AG08395 (cell line): ENCODE measurements around the gene NT5E.
A peak's percentile ranks its signal among the peaks of the same experiment; 100 is the strongest.
"Not testable (repeated sequence)": the region's sequence is repeated elsewhere in the genome, so short reads cannot be mapped to it uniquely, and the experiment has no call there.

Experiments
- DNase-seq: peaks from one replicate; pipeline ENCODE4 v3.0.0; 2012; ENCODE audit warnings: mixed read lengths, low spot score

NT5E gene

DNA sequence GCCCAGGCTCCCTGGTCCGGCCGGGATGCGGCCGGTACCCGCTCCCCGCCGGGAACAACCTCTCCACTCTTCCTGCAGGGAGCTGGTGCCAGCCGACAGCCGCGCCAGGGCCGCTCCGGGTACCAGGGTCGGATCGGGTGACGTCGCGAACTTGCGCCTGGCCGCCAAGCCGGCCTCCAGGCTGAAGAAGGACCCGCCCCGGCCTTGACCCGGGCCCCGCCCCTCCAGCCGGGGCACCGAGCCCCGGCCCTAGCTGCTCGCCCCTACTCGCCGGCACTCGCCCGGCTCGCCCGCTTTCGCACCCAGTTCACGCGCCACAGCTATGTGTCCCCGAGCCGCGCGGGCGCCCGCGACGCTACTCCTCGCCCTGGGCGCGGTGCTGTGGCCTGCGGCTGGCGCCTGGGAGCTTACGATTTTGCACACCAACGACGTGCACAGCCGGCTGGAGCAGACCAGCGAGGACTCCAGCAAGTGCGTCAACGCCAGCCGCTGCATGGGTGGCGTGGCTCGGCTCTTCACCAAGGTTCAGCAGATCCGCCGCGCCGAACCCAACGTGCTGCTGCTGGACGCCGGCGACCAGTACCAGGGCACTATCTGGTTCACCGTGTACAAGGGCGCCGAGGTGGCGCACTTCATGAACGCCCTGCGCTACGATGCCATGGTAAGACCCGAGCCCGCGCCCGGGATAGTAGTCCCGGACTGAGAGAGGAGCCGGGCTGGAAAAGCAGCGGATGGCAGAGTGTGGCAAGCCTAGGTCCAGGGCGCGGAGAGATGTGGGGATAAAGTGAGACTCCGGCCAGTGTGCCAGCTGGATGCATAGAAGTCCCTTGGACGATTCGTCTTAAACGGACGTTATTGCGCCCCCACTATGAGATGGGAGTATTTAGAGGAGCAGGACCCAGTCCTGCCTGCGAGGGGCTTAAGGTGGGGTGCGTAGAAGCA is at the start of gene NT5E:
NT5E (plus strand) TSS at position 266 of the 942 bp plus-strand sequence; CDS start at position 323, 57 bp downstream.
- DNase-seq: peak; percentile 87

DNA sequence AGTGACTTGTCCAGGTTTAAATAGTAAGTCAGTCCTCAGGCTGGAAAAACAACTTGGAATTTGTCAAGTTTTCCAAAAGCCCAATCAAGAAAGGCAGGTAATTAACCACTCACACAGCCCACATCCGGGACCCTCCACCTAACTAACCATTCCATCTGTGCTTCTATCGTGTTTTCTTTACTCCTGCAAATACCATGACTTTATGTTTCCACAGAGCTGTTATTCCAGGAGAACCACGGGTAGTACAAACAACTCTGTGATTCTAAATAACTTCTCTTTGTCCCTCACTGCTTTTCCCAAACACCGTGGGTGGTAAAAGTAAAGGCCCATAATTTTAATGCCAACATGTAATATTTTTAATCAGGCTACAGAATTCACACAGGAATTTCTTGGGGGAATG is 49.6 kb upstream of the NT5E start:
- DNase-seq: no peak

DNA sequence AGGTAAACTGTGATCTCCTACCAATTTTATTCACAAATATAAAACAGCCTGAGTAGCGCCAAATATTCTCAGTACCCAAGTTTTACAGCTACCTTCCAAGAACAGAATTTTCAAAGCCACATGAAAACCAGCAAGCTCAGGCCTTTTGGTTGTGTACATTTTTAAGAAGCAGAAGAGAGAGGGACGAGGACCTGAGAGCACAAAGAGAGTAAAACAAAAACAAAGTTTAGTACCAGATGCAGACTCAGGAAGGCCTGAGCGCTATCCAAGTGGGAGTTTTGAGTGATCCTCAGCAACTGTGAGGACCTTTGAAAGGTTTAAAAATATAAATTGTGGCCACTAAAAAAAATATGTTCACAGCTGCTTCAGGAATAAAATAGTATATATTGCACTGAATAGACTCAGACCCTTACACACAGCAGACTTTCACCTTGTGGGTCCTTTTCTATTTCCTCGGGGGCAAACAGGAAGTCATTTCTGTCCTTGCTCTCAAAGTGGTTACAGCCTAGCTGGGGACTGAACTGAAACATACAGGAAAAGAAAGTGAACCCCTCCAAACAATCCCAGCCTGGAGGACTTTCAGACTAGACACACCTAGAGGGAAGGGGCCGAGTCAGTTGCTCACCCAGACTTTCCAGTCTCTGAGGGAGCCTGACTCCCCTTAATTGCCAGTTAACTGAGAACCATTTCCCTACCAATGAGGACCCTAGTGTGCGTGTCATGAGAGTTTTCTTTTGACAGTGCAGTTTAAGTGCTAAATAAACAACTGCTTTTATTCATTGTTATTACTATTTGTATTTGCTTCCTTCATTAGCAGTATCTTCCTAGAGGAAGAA is 48.5 kb upstream of the NT5E start:
- no peak for DNase-seq

DNA sequence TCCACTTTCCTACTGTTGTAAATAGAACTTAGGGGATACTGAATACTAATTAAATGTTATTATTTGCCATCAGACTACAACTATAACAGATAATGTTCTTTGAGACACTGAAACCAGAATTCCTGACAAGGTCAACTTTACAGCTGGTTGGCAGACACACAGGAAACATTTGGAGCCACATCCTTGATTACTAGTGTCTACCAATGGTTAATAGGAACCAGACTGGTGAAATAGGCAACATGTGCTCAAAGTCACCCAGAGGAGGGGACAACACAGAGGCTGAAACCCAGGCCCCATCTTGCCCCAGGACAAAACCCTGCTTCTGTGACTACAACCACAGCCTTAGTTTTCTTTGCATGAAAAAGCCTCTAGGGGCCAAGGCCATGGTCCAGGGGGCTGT is 47.8 kb upstream of the NT5E start:
- DNase-seq: peak; percentile 24

DNA sequence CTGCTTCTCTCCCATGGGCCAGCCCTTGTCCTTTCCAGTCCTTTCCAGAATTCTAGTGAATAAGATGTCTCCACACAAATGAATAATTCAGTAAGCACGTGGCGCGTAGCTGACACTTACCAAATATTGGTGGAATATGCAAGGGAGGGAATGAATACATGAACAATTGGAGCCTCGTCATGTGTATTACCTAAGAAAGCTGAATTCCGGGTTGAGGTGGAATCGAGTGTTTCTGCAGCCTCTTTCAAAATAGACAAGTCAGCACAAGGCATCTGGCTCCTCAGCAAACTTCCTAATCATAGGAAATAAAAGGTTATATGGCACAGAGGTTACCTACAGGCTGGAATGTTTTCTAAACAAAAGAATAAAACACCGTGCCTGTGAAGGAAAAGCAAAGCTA is 47.0 kb upstream of the NT5E start:
- DNase-seq: no peak

DNA sequence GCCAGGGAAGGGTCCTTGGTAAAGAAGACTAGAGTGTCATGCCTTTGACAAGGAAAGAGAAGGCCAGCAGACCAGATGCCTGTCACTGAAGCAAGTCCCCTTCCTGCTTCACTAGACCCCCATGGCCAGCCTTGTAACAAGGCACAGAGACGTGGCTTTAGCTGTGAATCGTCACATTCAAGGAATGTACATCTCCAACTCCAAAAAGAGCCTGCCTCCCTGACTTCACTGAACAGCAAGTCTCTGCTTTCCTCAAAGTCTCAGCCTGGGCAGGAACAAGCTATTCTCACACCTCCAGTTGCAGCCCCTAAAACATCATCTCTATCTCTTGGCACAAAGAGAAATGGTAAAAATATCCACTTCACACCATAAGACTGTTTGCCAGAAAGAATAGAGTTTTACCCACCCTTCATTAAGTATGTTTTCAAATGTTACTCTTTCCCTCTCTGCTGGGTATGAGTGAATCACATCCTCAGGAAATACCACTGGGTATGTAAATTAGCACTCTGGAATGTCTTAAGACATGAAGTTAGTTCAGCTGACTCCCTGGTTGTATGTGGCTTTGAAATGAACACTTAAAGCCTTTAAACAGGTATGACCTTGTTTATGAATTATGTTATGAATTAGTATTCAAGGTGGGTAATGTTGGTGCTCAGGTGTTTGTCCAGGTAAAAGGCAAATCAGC is 46.4 kb upstream of the NT5E start:
- DNase-seq: peak; percentile 86

DNA sequence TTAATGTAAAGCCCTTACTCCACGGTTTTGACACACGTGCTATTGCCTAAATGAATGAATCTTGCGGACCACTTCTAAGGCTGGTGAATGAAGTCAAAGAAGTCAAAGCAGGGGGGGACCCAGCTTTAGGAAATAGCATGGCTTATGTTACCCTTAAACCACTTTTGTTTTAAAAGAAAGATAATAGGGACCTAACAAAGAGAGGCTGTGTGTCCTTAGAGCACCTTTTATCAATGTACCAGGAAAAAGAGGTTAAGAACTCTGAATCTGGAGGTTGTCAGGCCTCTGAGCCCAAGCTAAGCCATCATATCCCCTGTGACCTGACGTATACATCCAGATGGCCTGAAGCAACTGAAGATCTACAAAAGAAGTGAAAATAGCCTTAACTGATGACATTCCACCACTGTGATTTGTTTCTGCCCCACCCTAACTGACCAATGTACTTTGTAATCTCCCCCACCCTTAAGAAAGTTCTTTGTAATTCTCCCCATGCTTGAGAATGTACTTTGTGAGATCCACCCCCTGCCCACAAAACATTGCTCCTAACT is 45.8 kb upstream of the NT5E start:
- not testable (repeated sequence) for DNase-seq

DNA sequence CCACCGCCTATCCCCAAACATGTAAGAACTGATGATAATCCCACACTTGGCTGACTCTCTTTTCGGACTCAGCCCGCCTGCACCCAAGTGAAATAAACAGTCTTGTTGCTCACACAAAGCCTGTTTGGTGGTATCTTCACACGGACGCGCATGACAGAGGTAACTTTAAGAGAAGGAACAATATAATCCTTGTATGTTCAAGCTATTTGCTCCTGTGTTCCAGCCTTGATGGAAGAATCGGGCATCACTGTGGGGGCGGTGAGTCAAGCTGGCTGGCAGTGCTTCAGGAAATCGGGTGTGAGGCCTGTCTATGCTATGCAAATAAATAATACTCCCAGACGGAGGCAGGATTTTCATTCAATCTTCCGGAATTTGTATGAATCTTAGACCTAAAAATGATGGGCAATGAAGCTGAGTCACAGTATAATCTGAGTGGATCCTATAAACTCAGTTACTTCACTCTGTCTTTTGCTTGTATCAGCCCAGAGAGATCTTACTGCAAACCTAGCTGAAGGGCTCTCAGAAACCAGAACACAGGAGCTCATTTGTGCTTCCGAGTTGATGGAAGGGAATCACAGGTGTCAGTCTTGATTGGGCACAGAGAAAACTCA is 45.2 kb upstream of the NT5E start:
- peak; percentile 85 for DNase-seq

DNA sequence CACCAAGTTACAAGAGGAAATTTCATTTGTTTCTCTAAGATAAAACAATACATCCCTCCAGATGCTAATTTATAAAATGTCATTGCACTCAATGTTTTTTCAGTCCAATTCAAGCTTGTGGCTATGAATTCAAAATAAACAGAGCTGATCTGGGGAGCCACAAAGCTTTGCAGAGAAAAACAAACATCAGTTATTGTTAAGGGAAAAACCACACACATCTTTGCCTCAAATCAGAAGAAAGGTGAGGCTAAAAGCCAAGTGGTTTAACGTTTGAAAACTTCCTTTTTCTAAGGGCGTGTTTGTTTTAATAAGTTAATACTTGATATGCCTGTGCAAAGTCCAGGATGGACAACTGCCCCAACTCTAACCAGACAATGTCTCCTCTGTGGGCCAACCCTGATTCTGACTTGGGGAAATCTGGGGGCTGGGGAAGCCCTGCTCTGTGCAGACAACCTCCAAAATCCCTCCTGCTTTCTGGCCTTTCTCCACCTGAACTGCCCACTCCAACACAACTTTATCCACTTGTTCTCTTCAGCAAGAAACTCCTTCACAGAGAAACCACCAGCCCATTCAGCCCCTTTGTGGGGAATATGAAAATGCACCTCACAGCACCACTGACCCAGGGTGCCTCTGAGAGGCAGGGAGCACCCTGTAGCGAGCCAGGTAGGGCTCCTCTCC is 44.6 kb upstream of the NT5E start:
- DNase-seq: no peak

DNA sequence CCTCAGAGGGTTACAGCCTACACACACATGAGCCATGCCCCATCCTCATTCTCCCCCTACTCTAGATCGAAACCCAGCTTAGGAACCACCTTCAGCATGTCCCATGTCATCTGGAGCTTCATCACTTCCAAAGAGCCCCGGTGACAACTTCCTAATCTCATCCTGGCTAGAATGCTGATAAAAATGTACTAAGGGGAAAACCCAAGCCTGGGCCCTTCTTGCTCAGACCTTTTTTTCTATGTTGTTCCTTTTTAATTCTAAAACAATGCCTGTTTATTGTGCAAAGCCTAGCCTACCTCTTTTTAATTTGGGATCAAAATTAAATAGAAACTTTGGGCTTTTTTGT is 44.1 kb upstream of the NT5E start:
- no peak for DNase-seq

DNA sequence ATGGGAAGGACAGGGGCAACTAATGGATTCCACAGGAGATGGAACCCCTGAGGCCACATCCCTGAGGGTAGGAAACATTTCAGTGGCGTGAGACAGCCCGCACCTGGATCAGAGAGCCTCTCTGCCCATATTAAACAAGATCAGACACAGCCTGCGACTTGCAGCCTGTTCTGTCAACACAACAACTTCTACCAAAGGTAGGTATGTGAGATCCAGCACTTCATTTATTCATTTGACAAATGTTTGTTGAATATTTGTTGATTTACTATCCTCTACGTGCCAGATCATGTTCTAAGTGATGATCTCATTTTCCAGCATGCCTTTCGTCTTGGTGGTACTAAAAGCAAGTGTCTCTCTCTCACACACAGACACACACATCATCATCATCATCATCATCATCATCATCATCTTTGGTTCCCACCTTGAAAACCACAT is 43.2 kb upstream of the NT5E start:
- no peak for DNase-seq

DNA sequence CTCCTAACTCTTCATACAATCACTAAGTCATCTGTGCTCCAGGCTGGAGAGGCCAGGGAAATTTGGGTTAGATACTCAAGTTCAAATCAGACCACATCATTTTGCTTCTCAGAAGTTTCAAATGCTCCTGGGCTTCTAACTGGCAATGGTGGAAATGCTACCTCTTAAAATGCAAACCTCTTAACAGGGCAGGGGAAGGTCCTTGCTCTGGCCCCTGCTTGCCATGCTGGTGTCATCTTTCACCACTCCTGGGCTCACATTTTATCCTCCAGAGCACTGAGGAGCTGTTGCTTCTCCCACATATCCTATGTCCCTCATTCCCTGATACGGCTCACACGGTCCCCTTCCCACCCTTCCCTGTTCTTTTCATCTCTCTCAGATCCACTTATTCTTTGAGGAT is 41.8 kb upstream of the NT5E start:
- DNase-seq: no peak

DNA sequence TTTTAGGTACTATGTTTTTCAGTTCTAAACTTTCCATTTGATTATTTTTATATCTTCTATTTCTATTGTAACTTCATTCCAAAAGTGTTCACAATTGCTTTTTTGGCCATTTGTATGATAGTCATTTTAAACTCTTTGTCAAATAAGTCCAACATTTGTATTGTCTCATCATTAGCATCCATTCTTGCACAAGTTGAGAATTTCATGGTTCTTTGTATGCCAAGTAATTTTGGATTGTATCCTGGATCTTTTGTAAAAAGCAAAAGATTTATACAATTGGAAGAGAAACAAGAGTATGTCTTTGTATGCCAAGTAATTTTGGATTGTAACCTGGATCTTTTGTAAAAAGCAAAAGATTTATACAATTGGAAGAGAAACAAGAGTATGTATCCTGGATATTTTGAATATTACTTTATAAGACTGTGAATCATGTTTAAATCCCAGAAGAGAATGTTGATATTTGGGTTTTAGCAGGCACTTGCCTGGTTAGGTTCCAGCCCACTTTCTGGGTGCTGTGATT is 36.9 kb upstream of the NT5E start:
- DNase-seq: no peak

DNA sequence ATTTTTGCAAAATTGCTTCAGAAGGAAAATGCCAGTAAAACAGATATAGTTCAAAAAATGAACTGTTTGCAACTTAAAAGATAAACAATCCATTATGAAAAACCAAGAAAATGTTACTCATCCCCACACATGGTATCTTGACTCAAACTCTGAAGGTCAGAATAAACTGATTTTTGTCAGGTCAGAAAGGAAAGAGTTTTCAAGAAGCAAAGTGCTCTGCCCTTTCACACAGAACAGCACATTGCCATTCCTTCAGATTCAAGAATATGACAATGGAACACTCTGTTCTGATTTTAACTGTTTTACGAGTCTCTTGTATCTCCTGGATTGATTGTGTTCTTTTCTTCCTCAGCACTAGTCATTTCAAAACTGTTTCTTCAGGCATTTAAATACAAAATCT is 33.8 kb upstream of the NT5E start:
- DNase-seq: no peak

DNA sequence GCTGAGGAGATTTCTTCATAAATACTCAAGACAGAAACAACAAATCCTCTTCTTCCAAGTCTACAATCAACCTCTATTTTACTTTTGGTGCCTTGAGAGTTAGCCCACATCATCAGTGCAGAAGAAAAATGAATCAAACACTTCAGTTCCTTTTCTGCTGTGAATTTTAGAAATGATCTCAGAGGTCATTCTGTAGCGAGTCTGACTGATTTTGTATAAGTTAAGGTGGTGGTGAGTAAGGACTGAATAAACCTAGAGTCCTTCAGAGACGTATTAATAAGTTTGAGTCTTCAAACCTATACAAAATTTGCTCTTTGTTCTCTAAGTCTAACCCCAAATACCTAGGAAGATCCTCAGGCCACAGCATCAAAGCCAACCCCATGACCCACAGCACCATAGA is 33.1 kb upstream of the NT5E start:
- no peak for DNase-seq

DNA sequence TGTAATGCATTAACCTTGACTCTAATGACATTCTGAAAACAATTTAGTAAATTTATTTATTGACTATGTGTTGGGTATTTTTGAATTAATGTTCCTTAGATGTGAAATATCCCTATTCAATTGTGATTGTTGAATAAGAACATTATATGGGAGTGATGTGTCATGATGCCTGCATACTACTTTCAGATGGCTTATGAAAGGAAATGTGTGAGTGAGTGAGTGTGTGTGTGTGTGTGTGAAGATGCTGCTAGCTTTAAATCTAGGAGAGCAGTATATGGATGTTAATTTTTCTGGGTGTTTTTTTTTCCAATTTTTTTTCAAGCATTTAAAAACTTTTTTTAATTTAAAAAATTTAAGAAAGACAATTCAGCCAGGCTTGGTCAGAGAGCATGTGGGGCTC is 32.5 kb upstream of the NT5E start:
- DNase-seq: no peak

DNA sequence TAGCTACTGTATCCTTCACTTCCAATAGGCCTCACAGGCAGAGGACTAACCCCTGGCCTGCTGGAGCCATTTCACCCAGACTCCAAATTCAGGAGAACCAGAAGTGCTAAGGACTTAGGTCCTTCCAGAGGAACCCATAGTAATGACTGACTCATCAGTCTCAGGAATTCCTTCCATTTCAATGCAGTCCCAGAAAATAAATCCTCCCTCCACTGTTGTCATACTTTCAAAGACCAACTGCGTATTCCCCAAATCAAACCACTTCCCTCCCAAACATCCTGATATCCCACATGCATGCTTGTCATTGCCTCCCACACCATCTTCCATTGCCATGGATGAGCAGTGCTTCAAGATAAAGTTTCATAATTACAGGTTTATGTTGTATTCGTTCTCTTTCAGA is 31.8 kb upstream of the NT5E start:
- DNase-seq: peak; percentile 77

DNA sequence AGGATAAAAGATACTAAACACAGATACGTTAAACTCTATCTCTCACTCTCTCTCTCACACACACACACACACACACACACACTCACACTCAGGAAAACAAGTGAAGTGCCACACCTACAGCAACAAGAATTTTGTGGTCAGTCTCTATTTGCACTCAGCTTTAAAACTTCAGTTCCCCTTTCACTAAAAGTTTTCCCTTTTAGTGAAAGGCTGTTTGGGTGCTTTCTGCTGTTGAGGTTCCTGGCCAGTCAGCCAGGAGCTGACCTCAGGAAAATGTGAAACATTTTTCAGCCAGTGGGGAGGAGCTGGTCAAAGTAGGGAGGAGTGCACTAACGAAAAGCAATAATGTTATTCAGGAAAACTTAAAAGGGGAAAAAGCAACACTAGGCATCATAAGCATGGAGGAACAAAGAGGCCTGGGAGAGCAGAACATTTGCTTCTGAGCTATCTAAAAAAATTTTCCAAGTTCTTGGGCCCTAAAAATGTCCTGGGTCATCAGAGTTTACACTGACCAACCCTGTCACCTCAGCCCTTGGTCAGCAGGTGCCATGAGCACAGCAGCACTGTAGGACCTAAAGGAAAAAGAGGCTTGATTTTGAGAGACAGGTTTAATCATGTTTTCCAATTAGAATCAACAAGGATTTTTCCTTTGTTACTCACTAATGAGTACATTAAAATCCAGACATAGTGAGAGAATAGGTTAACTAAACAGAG is 30.7 kb upstream of the NT5E start:
- peak; percentile 29 for DNase-seq

DNA sequence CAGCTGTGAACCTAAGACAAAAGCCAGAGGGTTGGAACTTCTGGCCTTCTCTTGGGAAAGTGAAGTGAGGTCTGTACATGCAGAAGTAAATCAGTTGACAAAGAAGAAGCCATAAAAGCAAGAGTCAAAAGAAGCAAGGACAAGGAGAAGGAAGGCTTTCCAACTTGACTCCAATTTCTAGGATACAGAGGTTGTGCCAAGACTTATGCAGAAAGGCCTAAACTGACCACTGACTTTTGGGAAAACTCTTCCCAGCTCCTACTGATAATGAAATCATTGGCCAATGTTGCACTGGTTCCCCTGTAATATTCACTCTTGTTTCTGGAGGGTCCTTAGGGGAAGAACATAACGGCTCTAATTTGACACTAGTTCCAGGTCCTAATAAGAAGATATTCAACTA is 29.3 kb upstream of the NT5E start:
- DNase-seq: no peak

DNA sequence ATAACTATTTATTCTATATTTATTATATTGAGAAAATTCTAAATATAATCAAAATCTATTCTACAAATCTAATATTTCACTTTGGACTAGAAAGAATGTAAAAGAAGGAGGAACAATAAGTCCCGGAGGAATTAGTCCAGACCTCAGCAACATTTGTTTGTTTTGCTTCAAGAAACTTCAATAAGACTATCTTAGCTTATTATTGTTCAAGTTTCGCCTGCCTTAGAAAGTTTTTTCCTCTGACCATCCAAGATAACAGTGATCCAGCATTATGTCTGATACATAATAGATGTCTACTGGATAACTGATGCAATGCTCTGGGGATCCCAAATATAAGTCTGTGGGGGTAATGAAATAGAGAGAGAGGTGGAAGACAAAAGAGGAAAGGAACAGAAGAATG is 28.7 kb upstream of the NT5E start:
- no peak for DNase-seq
